NK-92 (cell line): ENCODE measurements around the gene GLRA1.

Experiments
- DNase-seq: peaks from one replicate; lab custom pipeline; 2025; ENCODE audit not compliant: unreplicated experiment; lab: John Stamatoyannopoulos, UW

GLRA1 gene

GRCh38 chr5:151924564-151925301, at the start of gene GLRA1:
GLRA1 (minus strand) TSS chr5:151924851; CDS start chr5:151924549, 302 bp downstream.
- DNase-seq = no peak

- no peak for DNase-seq
Observed at GRCh38 chr5:151970885-151971284, 46.2 kb upstream of the GLRA1 start.

DNA sequence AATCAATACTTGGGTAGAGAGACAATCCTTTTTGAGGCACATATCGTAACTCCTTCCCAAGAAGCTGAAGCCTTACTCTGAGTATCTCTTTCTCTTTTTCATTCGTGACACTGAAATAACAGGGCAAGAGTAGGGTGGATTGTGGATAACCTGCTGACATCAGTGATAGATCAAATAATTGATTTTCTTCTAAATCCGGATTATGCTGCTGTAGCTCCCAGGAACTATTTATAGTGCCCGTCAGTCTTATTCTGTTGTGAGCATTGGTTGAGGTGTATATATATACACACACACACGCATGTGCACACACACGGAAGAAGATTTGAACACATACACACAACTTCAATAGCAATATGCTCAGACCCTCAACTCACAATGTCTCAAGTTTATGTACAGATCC, 43.2 kb upstream of the GLRA1 start:
- DNase-seq = no peak

- no peak for DNase-seq
Observed at GRCh38 chr5:151966046-151966445, 41.4 kb upstream of the GLRA1 start.

- DNase-seq = no peak
Observed at GRCh38 chr5:151964471-151964870, 39.8 kb upstream of the GLRA1 start.

DNA sequence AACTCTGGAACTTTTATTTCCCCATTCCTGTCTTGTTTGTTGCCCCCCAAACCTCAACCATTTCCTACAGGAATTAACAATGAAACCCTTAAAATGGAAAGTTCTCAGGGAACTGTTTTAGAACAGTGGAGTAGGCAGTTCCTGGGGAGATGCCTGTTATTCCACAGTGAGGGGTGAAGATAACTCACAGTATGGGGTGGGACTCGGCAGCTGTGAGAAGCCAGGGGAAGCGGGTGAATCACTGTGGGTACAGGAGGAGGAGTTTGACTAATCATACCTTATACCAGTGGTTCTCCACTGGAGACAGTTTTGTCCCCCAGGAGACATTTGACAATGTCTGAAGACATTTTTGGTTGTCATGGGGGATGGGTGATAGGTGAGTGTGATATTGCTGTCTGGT, 36.9 kb upstream of the GLRA1 start:
- DNase-seq = no peak

- DNase-seq = no peak
Observed at GRCh38 chr5:151958111-151958510, 33.5 kb upstream of the GLRA1 start.

DNA sequence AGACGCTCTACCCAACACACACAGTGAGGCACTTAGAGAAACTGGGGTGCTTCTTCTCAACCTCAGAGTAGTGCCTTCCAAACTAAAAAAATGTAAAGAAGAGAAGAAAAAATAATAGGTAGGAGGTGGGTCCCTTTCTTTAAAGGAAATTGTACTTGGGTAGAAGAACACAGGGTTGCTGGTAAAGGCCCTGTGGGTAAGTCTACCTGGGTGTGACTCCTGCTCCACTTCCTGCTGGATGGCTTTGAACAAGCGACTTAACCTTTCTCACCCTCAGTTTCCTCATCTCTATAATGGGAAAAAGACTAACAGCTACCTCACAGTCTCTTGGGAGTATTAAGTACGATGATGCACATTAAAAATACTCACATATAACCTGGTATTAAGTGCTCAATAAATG, 32.1 kb upstream of the GLRA1 start:
- no peak for DNase-seq

DNA sequence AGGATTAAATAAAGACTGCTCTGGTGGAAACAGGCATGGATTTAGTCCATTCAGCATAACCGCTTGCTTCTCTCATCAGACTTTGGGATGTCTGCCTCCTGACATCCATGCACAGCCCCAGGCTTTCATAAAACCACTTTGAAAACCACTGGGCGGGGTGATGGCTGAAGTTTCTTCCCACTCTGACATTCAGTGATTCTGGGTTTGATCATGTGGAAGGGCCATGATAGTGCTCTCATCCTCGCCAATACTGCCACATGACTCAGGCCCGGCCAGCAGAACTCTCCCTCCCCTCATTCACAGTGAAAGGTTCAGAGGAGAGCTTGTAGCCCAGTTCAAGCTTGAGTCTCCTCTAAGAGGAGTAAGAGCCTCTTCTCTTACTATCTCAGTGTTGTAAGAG, 29.6 kb upstream of the GLRA1 start:
- no peak for DNase-seq

GRCh38 chr5:151953833-151954232, 29.2 kb upstream of the GLRA1 start:
- no peak for DNase-seq

DNA sequence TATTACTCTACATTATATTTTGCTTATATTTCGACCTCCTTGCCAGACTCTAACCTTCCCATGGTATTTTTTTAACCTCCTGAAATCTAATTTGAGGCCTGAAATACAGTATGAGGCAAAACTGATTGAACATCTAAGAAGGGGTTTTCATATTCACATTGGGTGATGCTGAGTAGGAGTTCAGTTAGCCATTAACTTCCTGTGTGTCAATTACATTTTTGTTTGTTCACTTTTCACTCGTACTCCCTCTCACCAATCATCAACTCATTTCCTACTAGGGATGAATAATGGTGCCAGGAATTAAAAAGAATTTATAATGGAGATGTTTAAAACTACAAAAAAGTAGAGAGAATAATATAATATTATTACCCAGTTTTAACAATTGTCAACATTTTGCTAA, 27.6 kb upstream of the GLRA1 start:
- DNase-seq = no peak

GRCh38 chr5:151950706-151951105, 26.1 kb upstream of the GLRA1 start:
- no peak for DNase-seq

DNA sequence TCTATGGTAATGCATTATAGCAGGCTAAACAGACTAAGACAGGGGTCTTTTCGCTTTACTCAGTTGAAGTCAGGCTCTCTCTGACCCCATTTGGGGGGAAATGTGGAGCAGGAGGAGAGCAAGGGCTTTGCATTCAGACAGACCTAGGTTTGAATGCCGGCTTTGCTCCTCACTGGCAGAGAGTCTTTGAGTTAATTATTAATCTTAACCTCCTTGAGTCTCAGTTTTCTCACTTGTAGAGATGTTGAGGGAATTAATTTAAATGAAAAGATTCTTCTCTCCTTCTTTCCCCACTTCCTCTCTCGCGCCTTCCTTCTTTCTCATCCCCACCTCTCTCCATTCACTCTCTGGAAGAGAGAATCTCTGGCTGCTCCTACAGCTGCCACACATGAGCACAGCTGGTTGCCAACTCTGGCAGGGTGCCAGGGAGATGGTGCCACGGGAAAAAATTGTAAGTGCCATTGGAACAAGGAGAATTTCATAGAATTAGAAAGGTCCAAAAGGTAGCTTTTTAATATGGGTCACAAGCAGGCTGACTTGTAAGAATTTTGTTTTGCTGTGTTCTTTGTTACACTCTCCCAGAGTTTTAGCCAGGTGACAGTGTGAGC, 25.2 kb upstream of the GLRA1 start:
- DNase-seq = no peak

DNA sequence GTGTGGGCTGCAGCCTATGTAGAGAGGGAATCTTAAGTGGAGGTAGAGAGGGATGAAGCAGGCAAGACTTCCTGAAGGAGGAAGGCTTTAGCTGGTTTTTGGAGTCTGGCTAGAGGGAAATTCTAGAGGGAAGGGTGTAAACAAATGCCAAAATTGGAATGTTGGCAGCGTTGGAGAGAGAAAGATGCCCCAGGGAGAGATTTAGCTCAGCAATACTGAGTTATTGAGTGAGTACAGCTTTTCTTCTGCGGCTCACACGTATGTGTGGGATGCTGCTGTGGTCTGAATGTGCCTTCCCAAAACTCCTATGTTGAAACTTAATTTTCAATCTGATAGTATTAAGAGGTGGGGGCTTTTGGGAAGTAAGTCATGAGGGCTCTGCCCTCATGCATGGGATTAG, 24.5 kb upstream of the GLRA1 start:
- no peak for DNase-seq

GRCh38 chr5:151947931-151948608, 23.4 kb upstream of the GLRA1 start:
- DNase-seq = no peak

DNA sequence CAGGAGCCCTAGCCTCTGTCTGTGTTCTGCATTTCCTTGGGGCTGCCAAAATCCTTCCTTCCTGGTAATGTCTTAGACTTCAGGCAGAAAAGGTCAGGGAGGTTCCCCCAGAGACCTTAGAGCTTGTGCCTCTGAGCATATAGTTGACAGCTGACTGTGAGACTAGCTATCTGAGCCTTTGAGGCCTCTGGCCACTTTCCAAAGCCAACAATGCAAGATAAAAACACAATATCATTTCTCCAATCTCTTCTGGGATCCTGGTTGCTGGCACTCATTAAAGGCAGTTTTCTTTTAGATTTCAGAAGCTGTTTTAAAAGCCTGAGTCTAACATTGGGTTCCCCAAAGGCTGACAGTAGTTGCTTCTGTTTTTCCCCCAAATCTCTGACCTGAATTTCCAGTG, 13.2 kb upstream of the GLRA1 start:
- no peak for DNase-seq

GRCh38 chr5:151935135-151935695, 10.6 kb upstream of the GLRA1 start:
- no peak for DNase-seq

DNA sequence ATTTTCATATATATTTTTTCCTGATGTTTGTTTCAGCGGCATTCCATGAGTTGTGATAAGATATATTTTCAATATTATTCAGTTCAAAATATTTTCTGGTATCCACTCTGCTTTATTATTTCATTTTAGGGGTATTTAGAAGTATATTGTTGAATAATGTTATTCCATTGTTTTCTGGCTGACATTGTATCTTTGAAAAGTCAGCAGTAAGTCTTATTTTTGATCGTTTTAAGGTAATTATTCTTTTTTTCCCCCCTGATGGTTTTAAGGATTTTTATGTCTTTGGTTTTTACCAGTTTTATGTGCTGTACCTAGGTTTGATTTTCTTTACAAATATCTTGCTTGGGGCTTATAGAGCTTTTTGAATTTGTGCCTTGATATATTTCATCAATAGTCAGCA, 6.6 kb upstream of the GLRA1 start:
- DNase-seq = no peak

- DNase-seq = no peak
Observed at GRCh38 chr5:151926188-151926587, 1.5 kb upstream of the GLRA1 start.

DNA sequence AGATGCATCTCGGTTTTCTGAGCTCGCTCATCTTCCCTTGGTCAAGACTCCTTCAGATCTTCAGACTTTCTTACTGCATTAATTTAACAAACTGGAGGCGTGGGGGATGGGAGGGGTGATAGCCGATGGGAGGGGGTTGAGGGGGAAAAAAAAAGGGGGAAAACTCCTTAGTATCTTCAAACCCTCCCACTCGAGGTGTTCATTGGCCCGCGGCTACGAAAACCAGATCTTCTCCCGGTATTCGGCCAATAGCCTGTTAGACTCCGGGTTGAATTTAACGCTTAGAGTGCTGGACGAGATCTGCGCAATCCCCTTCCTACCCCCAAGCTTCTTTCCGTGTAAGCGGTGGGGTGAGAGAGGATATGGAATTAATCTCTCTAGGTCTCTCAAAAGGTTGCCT, 689 bp upstream of the GLRA1 start:
- no peak for DNase-seq

DNA sequence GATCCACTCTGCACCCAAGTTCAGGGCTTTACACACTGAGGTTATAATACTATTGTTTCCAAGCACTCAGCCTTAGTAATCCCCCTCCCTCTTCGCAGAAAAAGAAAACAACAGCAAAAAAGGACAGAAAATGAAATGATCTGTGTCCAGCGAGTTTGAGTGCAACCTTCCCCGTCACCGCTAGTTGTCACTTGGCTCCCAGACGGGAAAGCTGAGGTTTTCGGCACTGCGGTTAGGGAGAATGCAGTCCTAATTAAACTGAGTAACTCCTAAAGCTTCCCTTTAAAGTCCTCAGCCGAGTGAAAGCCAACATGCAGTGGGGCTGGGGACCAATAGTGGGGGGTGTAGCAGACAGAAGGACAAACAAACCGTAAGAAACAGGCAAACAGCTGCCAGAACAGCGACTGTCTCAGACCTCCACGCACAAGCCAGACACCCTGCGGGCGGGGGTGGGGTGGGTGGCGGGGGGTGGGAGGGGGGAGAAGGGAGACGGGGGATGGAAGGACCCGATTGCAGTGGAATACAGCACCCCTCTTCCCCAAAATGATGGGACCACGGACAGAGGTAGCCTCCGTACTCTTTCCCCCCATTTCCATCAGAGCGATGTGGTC, 680 bp downstream of the GLRA1 start:
- no peak for DNase-seq

GRCh38 chr5:151921916-151922315, 2.7 kb downstream of the GLRA1 start:
- no peak for DNase-seq
